ENCODE results near the gene DRICH1. TPM values are rescaled to one million over a fixed set of nuclear protein-coding genes. Genes with fewer than 3 reads are reported as not detected.
A peak's percentile ranks its signal among the peaks of the same experiment; 100 is the strongest.
"Not testable (repeated sequence)": the region's sequence is repeated elsewhere in the genome, so short reads cannot be mapped to it uniquely, and the experiment has no call there.

The DRICH1 gene
- 1 to 10 TPM in 1 of 3 donors, under 1 TPM in 2; 0.65 to 1.9 (median 0.85) TPM for total RNA-seq
- long read RNA-seq, donor 1: 0 reads
- long read RNA-seq, donor 2: 0 reads

- intact Hi-C loops (cut with DNase I, micrococcal nuclease): no loop called here
- DNase-seq (no peak), ATAC-seq (no peak)
- Histone ChIP-seq H3K36me3 (ENCODE audit: low read depth) (no peaks in the 10 kb centered on the region), H3K9me3 (no peaks in the 10 kb centered on the region), H3K4me3 (no peak within 1 kb of the TSS), H3K4me1 (ENCODE audit: low read depth) (no peaks in the 10 kb centered on the region)
- no peak for TF ChIP-seq CTCF (IDR thresholded peaks at IDR 0.05)
Observed at GRCh38 chr22:23632178-23632577, at the start of gene DRICH1. Gene DRICH1, minus strand, starts transcription at chr22:23632321. Its CDS starts 298 bp downstream, at chr22:23632023.

GRCh38 chr22:23681026-23681809, 49.1 kb upstream of the DRICH1 start:
- DNase-seq: no peak
- ATAC-seq: no peak
- TF ChIP-seq CTCF (IDR thresholded peaks at IDR 0.05): no peak
- H3K36me3 ChIP-seq (ENCODE audit: low read depth): no peaks in the 10 kb centered on the region
- intact Hi-C loops (cut with DNase I, micrococcal nuclease): no loop called here
- H3K4me1 ChIP-seq (ENCODE audit: low read depth): peaks cover under 1% of the 10 kb centered on the region
- no peak overlapping the region for H3K4me3 ChIP-seq
- H3K9me3 ChIP-seq: no peaks in the 10 kb centered on the region

- H3K36me3 ChIP-seq (ENCODE audit: low read depth): no peaks in the 10 kb centered on the region
- intact Hi-C loops (cut with DNase I, micrococcal nuclease): no loop called here
- peaks cover 6% of the 10 kb centered on the region for H3K4me1 ChIP-seq (ENCODE audit: low read depth)
- ATAC-seq: no peak
- TF ChIP-seq CTCF (IDR thresholded peaks at IDR 0.05): no peak
- no peak for DNase-seq
- no peak overlapping the region for H3K4me3 ChIP-seq
- H3K9me3 ChIP-seq: no peaks in the 10 kb centered on the region
Observed at GRCh38 chr22:23678133-23678532, 46.0 kb upstream of the DRICH1 start.

GRCh38 chr22:23677701-23677995, 45.5 kb upstream of the DRICH1 start:
- intact Hi-C loops (cut with DNase I, micrococcal nuclease): no loop called here
- no peak for ATAC-seq
- H3K4me1 ChIP-seq (ENCODE audit: low read depth): peaks cover 6% of the 10 kb centered on the region
- TF ChIP-seq CTCF (IDR thresholded peaks at IDR 0.05): no peak
- no peak overlapping the region for H3K4me3 ChIP-seq
- no peaks in the 10 kb centered on the region for H3K36me3 ChIP-seq (ENCODE audit: low read depth)
- no peaks in the 10 kb centered on the region for H3K9me3 ChIP-seq
- DNase-seq: no peak

- H3K36me3 ChIP-seq (ENCODE audit: low read depth); intact Hi-C loops (cut with DNase I, micrococcal nuclease); ATAC-seq: not testable (repeated sequence)
Observed at GRCh38 chr22:23676841-23677700, 45.0 kb upstream of the DRICH1 start.

More at GRCh38 chr22:23676841-23677700, 45.0 kb upstream of the DRICH1 start:
- not testable (repeated sequence) for H3K4me3 ChIP-seq; H3K9me3 ChIP-seq; H3K4me1 ChIP-seq (ENCODE audit: low read depth)
- DNase-seq: peak in 1 of 3 donors; percentile 35
